B cell (primary cell): ENCODE measurements around the gene POLN.

ENCODE experiments used
- EZH2 ChIP-seq: IDR thresholded peaks from 2 replicates; pipeline ENCODE4 v1.6.1; 2012; ENCODE audit warnings: borderline replicate concordance, low read depth, mild to moderate bottlenecking, moderate library complexity, low read length; ENCODE audit not compliant: insufficient read depth, poor library complexity, severe bottlenecking
- TF ChIP-seq, protein P1 (sequence below): fragments of 200-600 bp; IDR thresholded peaks from one replicate; pipeline ENCODE4 v1.8.0; 2022; ENCODE audit warnings: antibody characterized with exemption, mild to moderate bottlenecking

- TF ChIP-seq, protein P1, sequence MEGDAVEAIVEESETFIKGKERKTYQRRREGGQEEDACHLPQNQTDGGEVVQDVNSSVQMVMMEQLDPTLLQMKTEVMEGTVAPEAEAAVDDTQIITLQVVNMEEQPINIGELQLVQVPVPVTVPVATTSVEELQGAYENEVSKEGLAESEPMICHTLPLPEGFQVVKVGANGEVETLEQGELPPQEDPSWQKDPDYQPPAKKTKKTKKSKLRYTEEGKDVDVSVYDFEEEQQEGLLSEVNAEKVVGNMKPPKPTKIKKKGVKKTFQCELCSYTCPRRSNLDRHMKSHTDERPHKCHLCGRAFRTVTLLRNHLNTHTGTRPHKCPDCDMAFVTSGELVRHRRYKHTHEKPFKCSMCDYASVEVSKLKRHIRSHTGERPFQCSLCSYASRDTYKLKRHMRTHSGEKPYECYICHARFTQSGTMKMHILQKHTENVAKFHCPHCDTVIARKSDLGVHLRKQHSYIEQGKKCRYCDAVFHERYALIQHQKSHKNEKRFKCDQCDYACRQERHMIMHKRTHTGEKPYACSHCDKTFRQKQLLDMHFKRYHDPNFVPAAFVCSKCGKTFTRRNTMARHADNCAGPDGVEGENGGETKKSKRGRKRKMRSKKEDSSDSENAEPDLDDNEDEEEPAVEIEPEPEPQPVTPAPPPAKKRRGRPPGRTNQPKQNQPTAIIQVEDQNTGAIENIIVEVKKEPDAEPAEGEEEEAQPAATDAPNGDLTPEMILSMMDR, result no peak
- TF ChIP-seq EZH2, result no peak
These were observed 19.1 kb downstream of the POLN start for GRCh38 chr4:2222838-2223237.
